Measurements from ENCODE around the gene SEMA6A.
A peak's percentile ranks its signal among the peaks of the same experiment; 100 is the strongest.
"Not testable (repeated sequence)": the region's sequence is repeated elsewhere in the genome, so short reads cannot be mapped to it uniquely, and the experiment has no call there.

The SEMA6A gene

GRCh38 chr5:116524051-116524904 lies 50.3 kb downstream of the SEMA6A start:
- no peak for DNase-seq (ENCODE audit: low read depth, low spot score)

- DNase-seq (ENCODE audit: low read depth, low spot score), result not testable (repeated sequence)
Measured at GRCh38 chr5:116523182-116523581, 51.4 kb downstream of the SEMA6A start.

GRCh38 chr5:116522356-116523136 lies 52.1 kb downstream of the SEMA6A start:
- DNase-seq (ENCODE audit: low read depth, low spot score), result no peak

GRCh38 chr5:116521173-116521872 lies 53.3 kb downstream of the SEMA6A start:
- DNase-seq (ENCODE audit: low read depth, low spot score), result peak; percentile 50

GRCh38 chr5:116520771-116521170 lies 53.9 kb downstream of the SEMA6A start:
- DNase-seq (ENCODE audit: low read depth, low spot score), result no peak

- no peak for DNase-seq (ENCODE audit: low read depth, low spot score)
Measured at GRCh38 chr5:116518423-116518822, 56.2 kb downstream of the SEMA6A start.

- no peak for DNase-seq (ENCODE audit: low read depth, low spot score)
Measured at GRCh38 chr5:116517488-116517887, 57.1 kb downstream of the SEMA6A start.

- no peak for DNase-seq (ENCODE audit: low read depth, low spot score)
Measured at GRCh38 chr5:116516021-116516420, 58.6 kb downstream of the SEMA6A start.

- DNase-seq (ENCODE audit: low read depth, low spot score), result no peak
Measured at GRCh38 chr5:116514421-116514970, 60.1 kb downstream of the SEMA6A start.

GRCh38 chr5:116510517-116510916 lies 64.1 kb downstream of the SEMA6A start:
- no peak for DNase-seq (ENCODE audit: low read depth, low spot score)

- DNase-seq (ENCODE audit: low read depth, low spot score), result no peak
Measured at GRCh38 chr5:116509483-116510244, 65.0 kb downstream of the SEMA6A start.

GRCh38 chr5:116508835-116509234 lies 65.8 kb downstream of the SEMA6A start:
- no peak for DNase-seq (ENCODE audit: low read depth, low spot score)

GRCh38 chr5:116507941-116508655 lies 66.5 kb downstream of the SEMA6A start:
- DNase-seq (ENCODE audit: low read depth, low spot score), result no peak

- no peak for DNase-seq (ENCODE audit: low read depth, low spot score)
Measured at GRCh38 chr5:116507051-116507537, 67.5 kb downstream of the SEMA6A start.

- DNase-seq (ENCODE audit: low read depth, low spot score), result no peak
Measured at GRCh38 chr5:116506488-116506887, 68.1 kb downstream of the SEMA6A start.

- no peak for DNase-seq (ENCODE audit: low read depth, low spot score)
Measured at GRCh38 chr5:116504593-116505166, 69.9 kb downstream of the SEMA6A start.

GRCh38 chr5:116502616-116503015 lies 72.0 kb downstream of the SEMA6A start:
- DNase-seq (ENCODE audit: low read depth, low spot score), result peak; percentile 78

GRCh38 chr5:116502138-116502537 lies 72.5 kb downstream of the SEMA6A start:
- DNase-seq (ENCODE audit: low read depth, low spot score), result no peak

GRCh38 chr5:116498503-116499048 lies 76.0 kb downstream of the SEMA6A start:
- no peak for DNase-seq (ENCODE audit: low read depth, low spot score)

- no peak for DNase-seq (ENCODE audit: low read depth, low spot score)
Measured at GRCh38 chr5:116497631-116498030, 77.0 kb downstream of the SEMA6A start.

All from ELF-1 (cell line).